Stimulated activated CD4-positive, alpha-beta T cell treated with anti-CD3 and anti-CD28 coated beads, TNF-alpha, amount 100 ng/mL, for 1 hour (primary cell): Measurements from ENCODE around the gene FEM1C.

Experiments
- DNase-seq, 3 donors: peaks; one replicate each; pipeline ENCODE4 v3.0.0-alpha.2; 2020; ENCODE audit warnings: low read depth in 3 of 3, low spot score in 1 of 3

The FEM1C gene

DNA sequence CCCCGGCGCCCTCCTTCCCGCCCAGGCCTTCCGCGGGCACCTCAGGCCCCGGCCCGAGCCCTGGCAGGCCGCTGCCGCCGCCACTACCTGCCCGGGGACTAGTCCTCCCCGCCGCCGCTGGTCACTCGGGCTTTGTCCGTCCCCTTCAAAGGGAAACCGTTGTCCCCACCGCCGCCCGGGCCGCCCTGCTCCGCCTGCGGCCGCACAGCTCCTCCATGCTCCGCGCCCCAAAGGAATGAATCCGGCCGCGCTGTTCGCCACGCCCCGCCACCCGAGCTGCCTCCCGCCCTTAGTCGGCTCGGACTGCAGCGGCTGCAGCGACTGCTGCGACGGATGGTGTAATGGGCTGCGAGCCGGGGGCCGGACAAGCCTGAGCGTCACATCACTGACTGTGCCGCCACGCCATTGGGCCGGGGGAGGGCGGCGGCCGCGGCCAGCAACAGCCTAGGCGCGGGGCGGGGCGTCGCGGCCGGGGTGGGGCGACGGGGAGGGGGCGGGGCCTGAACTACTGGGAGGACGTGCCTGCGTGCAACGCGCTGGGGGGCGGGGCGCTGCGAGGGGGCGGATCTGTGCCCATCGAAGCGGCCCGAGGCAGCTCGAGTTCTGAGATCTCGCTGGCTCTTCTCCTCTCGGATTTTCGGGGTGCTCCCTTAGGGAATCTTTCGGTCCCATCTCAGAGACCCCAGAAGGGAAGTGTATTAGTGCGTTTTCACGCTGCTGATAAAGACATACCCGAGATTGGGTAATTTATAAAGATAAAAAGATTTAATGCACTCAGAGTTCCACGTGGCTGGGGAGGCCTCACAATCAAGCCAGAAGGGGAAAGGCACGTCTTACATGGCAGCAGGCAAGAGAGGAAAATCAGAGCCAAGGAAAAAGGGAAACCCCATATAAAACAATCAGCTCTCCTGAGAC, at the start of gene FEM1C:
FEM1C (minus strand) TSS at position 340 of the 915 bp plus-strand sequence. CDS start 1,282 bp downstream, outside the sequence.
- DNase-seq, result peak; percentile 89 to 99 (median 90)

- DNase-seq, result no peak
Observed at GRCh38 chr5:115589043-115589442, 44.5 kb upstream of the FEM1C start.

DNA sequence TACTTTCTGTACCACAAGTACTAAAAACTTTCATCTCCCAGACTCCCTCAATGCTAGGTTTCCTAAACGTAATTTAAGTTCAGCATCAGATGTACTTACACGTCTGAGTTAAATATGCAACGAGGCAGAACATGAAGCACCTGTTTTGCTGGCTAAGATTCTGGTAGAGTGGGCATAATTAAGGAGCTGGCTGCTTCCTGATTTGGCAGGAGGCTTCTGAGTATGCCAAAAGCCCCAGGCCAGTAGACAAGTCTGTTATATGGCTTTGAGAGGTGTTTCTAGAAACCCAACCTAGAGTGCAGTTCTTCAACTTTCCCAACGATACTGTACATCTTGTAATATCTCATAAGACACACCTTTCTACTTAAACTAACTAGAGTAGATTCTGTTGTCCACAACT, 44.1 kb upstream of the FEM1C start:
- DNase-seq, result no peak

DNA sequence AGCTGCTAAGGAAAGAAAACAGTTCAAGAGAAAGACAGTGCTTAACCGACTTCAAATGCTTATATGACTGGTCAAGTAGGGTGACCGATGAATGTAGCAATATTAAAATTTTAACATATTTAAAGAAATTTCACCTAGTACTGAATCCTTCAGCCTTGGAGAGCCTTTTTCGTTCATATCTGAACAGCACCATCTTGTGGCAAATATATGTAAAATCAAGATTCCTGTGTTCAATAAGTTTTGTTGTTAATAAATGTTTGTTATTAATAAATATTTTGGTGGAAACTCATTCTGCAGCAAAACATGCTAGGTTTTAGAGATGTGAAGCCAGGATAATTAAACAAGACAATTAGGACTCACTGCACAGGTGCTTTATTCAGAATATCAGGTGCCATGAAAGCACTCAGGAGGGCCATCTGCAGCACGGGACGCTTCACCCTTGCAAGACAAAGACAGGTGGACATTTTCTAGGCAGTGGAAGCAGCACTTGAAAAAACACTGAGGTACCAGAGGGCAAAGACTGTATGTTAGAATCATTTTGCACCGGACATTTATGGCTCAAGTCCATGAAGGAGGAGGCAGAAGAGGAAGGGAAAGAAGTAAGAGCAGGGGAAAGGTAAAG, 42.1 kb upstream of the FEM1C start:
- no peak for DNase-seq

DNA sequence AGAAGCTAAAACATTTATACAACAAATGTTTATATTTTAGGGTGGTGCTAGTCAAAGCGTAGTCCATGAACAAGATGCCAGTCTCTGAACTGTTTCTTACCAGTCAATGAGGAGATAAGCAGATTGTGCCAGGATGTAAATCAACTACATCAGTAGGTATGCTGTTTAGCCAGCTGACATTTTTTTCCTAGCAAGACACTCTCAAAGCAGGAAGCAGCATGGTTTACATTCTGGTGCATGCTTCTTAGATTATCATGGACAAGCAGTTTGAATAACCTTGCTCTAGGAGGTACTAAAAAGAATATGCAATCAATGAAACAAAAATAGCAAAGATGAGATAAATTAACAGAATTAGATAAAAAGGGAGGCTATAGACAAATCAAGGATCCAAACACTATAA, 40.7 kb upstream of the FEM1C start:
- DNase-seq, result no peak

GRCh38 chr5:115584501-115584900, 39.9 kb upstream of the FEM1C start:
- no peak for DNase-seq

GRCh38 chr5:115583474-115583873, 38.9 kb upstream of the FEM1C start:
- no peak for DNase-seq

DNA sequence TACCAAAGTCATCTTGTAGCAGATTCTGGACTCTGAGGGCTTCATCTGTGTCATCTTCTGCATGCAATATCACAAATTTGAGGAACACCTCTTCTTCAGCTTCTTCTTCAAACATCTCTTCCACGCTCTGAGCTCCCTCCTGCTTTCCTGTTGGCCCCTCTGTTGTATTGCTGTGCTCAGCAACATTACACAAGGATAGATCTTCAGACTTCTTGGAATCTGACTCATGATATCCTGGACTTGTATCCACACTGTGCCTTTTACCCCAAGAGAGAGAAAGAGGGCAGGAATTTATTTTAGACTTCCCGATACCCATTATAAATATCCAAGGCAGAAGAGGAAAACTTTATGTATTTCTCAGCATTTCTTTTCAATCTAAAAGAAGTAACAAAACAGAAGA, 36.4 kb upstream of the FEM1C start:
- DNase-seq, result no peak

DNA sequence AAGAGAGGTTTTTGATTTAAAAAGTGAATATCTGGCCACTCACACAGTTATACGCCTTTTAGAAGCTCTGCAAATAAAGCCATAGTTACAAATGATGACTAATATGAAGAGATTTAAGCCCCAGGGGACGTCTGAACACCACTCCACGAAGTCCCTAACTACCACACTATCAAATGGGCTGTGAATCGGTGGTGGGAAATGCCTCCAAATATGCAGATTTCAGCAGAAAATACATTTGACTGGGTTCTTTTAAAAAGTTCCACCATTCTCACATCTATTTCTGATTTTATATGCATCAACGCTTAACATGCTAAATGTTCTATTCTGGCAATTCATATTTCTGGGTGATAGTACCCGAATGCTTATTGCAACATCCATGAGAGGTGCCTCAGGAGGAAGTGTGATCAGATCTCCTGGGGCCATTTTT, 35.2 kb upstream of the FEM1C start:
- no peak for DNase-seq

DNA sequence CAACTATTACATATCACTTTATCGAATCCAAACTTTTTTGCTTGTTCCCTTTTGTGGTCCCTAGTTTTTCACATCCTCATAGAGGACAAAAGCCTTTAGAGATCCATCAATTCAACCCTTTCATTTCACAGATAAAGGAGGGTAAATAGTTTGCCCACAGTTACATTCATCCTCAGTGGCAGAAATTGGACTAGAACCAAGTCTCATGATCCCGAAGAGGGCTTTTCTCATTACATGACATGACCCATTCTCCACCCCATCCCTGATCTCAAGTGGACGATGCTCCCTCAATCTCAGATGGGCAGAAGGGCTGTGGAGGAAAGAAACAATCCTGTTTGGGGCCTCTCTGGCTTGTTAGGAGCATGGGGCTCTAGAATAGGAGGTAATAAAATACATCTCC, 34.6 kb upstream of the FEM1C start:
- DNase-seq, result no peak

GRCh38 chr5:115578657-115579056, 34.1 kb upstream of the FEM1C start:
- no peak for DNase-seq

- DNase-seq, result no peak
Observed at GRCh38 chr5:115577741-115578140, 33.2 kb upstream of the FEM1C start.

DNA sequence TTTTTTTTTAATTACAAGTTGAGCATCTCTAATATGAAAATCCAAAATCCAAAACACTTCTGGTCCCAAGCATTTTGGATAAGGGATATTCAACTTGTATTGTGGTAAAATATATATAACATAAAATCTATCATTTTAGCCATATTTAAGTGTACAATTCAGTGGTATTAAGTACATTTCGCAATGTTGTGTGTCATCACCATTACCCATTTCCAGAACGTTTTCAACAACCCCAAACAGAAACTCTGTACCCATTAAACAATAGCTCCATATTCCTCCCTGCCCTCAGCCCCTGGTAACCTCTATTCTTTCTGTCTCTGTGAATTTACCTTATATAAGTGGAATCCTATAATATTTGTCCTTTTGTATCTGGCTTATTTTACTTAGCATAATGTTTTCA, 32.8 kb upstream of the FEM1C start:
- DNase-seq, result no peak

- DNase-seq, result no peak
Observed at GRCh38 chr5:115575167-115576070, 30.8 kb upstream of the FEM1C start.

- DNase-seq, result no peak
Observed at GRCh38 chr5:115573133-115573532, 28.6 kb upstream of the FEM1C start.

GRCh38 chr5:115571441-115571878, 26.9 kb upstream of the FEM1C start:
- no peak for DNase-seq

GRCh38 chr5:115568668-115569067, 24.1 kb upstream of the FEM1C start:
- DNase-seq, result no peak

GRCh38 chr5:115565233-115565632, 20.7 kb upstream of the FEM1C start:
- DNase-seq, result no peak

DNA sequence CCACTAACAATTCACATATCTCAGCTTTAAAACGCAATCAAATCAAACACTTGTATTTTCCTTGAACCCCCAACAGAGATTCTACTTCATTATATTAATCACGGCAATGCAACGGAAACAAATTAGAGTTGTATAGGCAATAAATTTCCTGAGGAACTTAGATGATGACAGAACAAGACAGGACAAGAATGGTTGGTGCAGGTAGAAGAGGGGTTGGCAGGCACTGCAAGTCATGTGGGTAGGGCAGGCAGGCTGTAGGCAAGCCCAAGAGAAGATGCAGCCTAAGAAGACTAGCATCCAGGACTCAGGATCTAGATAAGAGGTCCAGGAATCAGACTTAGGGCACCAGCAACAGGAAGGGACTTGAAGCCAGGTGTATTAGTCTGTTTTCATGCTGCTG, 16.6 kb upstream of the FEM1C start:
- DNase-seq, result no peak

- no peak for DNase-seq
Observed at GRCh38 chr5:115559524-115559923, 14.9 kb upstream of the FEM1C start.

GRCh38 chr5:115558388-115558956, 13.9 kb upstream of the FEM1C start:
- DNase-seq, result no peak
